ENCODE measurements around the gene MMEL1. TPM values are rescaled to one million over a fixed set of nuclear protein-coding genes. Genes with fewer than 3 reads are reported as not detected.
"Not testable (repeated sequence)": the region's sequence is repeated elsewhere in the genome, so short reads cannot be mapped to it uniquely, and the experiment has no call there.

MMEL1 gene
- total RNA-seq, 1 experiment from 2014 or later, result not detected

GRCh38 chr1:2552189-2552588, 80.6 kb downstream of the MMEL1 start:
- no peaks in the 10 kb centered on the region for H3K9me3 ChIP-seq
- H3K4me3 ChIP-seq, result no peak overlapping the region
- no peaks in the 10 kb centered on the region for H3K27me3 ChIP-seq
- no peaks in the 10 kb centered on the region for H3K36me3 ChIP-seq
- DNase-seq, result no peak

GRCh38 chr1:2551544-2551943, 81.3 kb downstream of the MMEL1 start:
- DNase-seq, H3K27me3 ChIP-seq, H3K36me3 ChIP-seq, H3K9me3 ChIP-seq, H3K4me3 ChIP-seq: not testable (repeated sequence)

GRCh38 chr1:2550309-2550861, 82.4 kb downstream of the MMEL1 start:
- not testable (repeated sequence) for H3K27me3 ChIP-seq, H3K36me3 ChIP-seq, H3K4me3 ChIP-seq, DNase-seq, H3K9me3 ChIP-seq

- H3K4me3 ChIP-seq, H3K36me3 ChIP-seq, DNase-seq, H3K9me3 ChIP-seq, H3K27me3 ChIP-seq: not testable (repeated sequence)
Observed at GRCh38 chr1:2549367-2550029, 83.3 kb downstream of the MMEL1 start.

GRCh38 chr1:2548068-2548589, 84.7 kb downstream of the MMEL1 start:
- Histone ChIP-seq H3K36me3 (no peaks in the 10 kb centered on the region), H3K9me3 (no peaks in the 10 kb centered on the region), H3K4me3 (no peak overlapping the region), H3K27me3 (no peaks in the 10 kb centered on the region)
- DNase-seq, result peak; percentile 49

GRCh38 chr1:2547210-2548067, 85.4 kb downstream of the MMEL1 start:
- Histone ChIP-seq H3K36me3 (no peaks in the 10 kb centered on the region), H3K27me3 (no peaks in the 10 kb centered on the region), H3K4me3 (no peak overlapping the region), H3K9me3 (no peaks in the 10 kb centered on the region)
- no peak for DNase-seq

GRCh38 chr1:2546515-2547209, 86.2 kb downstream of the MMEL1 start:
- Histone ChIP-seq H3K9me3 (no peaks in the 10 kb centered on the region), H3K36me3 (no peaks in the 10 kb centered on the region), H3K4me3 (peak overlapping the region; percentile 38), H3K27me3 (no peaks in the 10 kb centered on the region)
- DNase-seq, result peak; percentile 75

GRCh38 chr1:2545754-2546514, 86.9 kb downstream of the MMEL1 start:
- Histone ChIP-seq H3K9me3 (no peaks in the 10 kb centered on the region), H3K27me3 (no peaks in the 10 kb centered on the region), H3K36me3 (no peaks in the 10 kb centered on the region), H3K4me3 (peak overlapping the region; percentile 38)
- DNase-seq, result peak; percentile 37

GRCh38 chr1:2544875-2545640, 87.8 kb downstream of the MMEL1 start:
- Histone ChIP-seq H3K9me3 (no peaks in the 10 kb centered on the region), H3K4me3 (no peak overlapping the region), H3K27me3 (no peaks in the 10 kb centered on the region), H3K36me3 (no peaks in the 10 kb centered on the region)
- no peak for DNase-seq

GRCh38 chr1:2544093-2544874, 88.5 kb downstream of the MMEL1 start:
- Histone ChIP-seq H3K27me3 (no peaks in the 10 kb centered on the region), H3K4me3 (no peak overlapping the region), H3K9me3 (no peaks in the 10 kb centered on the region), H3K36me3 (no peaks in the 10 kb centered on the region)
- no peak for DNase-seq

GRCh38 chr1:2543543-2544092, 89.2 kb downstream of the MMEL1 start:
- H3K9me3 ChIP-seq, result no peaks in the 10 kb centered on the region
- no peak overlapping the region for H3K4me3 ChIP-seq
- no peaks in the 10 kb centered on the region for H3K36me3 ChIP-seq
- H3K27me3 ChIP-seq, result no peaks in the 10 kb centered on the region
- no peak for DNase-seq

GRCh38 chr1:2542246-2542915, 90.4 kb downstream of the MMEL1 start:
- Histone ChIP-seq H3K9me3 (no peaks in the 10 kb centered on the region), H3K36me3 (no peaks in the 10 kb centered on the region), H3K27me3 (no peaks in the 10 kb centered on the region), H3K4me3 (no peak overlapping the region)
- DNase-seq, result no peak

GRCh38 chr1:2541619-2542245, 91.1 kb downstream of the MMEL1 start:
- Histone ChIP-seq H3K27me3 (no peaks in the 10 kb centered on the region), H3K4me3 (no peak overlapping the region), H3K36me3 (no peaks in the 10 kb centered on the region), H3K9me3 (no peaks in the 10 kb centered on the region)
- DNase-seq, result no peak

All from MG63 (cell line).